GM18951 (cell line): ENCODE data around the gene POMGNT1.

Source experiments
- POLR2A ChIP-seq: IDR thresholded peaks from 4 replicates; pipeline ENCODE4 v1.6.1; 2011; ENCODE audit warnings: mild to moderate bottlenecking; ENCODE audit not compliant: insufficient read length, insufficient read depth; ENCODE audit errors: extremely low read depth
- in situ Hi-C: fragments of 300-500 bp; cut with MboI; formaldehyde crosslinking; loops from one replicate; pipeline ENCODE4 v1.12.0; 2022; ENCODE audit warnings: low sequenced_read_pairs, mixed read lengths, inconsistent platforms; ENCODE audit not compliant: unreplicated experiment

The POMGNT1 gene

GRCh38 chr1:46183079-46183847 is 15.0 kb downstream of the POMGNT1 start:
- no peak for TF ChIP-seq POLR2A
- in situ Hi-C loops, result loop anchor here (5.0 kb wide), 1 partner anchor 151 kb away; no protein-coding TSS in a partner anchor

- no peak for TF ChIP-seq POLR2A
- in situ Hi-C loops, result loop anchor here (5.0 kb wide), 1 partner anchor 149 kb away; no protein-coding TSS in a partner anchor
Observed at GRCh38 chr1:46181343-46182260, 16.6 kb downstream of the POMGNT1 start.

- TF ChIP-seq POLR2A, result no peak
- in situ Hi-C loops, result loop anchor here (5.0 kb wide), 1 partner anchor 148 kb away; no protein-coding TSS in a partner anchor
Observed at GRCh38 chr1:46180082-46180616, 18.1 kb downstream of the POMGNT1 start.

GRCh38 chr1:46179138-46180081 is 18.8 kb downstream of the POMGNT1 start:
- TF ChIP-seq POLR2A, result no peak
- in situ Hi-C loops, result loop anchor here (5.0 kb wide), 1 partner anchor 147 kb away; no protein-coding TSS in a partner anchor

- no peak for TF ChIP-seq POLR2A
- in situ Hi-C loops, result no loop called here
Observed at GRCh38 chr1:46176211-46176865, 21.9 kb downstream of the POMGNT1 start, which contains the start of gene P3R3URF. P3R3URF (minus strand) TSS chr1:46176488; CDS start chr1:46176471, 17 bp downstream.

- no peak for TF ChIP-seq POLR2A
- in situ Hi-C loops, result no loop called here
Observed at GRCh38 chr1:46175243-46175642, 23.0 kb downstream of the POMGNT1 start.

GRCh38 chr1:46174448-46175231 is 23.6 kb downstream of the POMGNT1 start, which contains the start of gene TSPAN1:
TSPAN1 (plus strand) TSS chr1:46175087; CDS start chr1:46181108, 6,021 bp downstream.
- no peak for TF ChIP-seq POLR2A
- in situ Hi-C loops, result no loop called here

GRCh38 chr1:46173361-46173856 is 24.8 kb downstream of the POMGNT1 start:
- TF ChIP-seq POLR2A, result no peak
- in situ Hi-C loops, result no loop called here

GRCh38 chr1:46172321-46172720 is 25.9 kb downstream of the POMGNT1 start:
- in situ Hi-C loops, result no loop called here
- TF ChIP-seq POLR2A, result no peak

GRCh38 chr1:46171871-46172270 is 26.4 kb downstream of the POMGNT1 start:
- in situ Hi-C loops, result no loop called here

GRCh38 chr1:46171351-46171750 is 26.9 kb downstream of the POMGNT1 start:
- no peak for TF ChIP-seq POLR2A
- in situ Hi-C loops, result no loop called here

More at GRCh38 chr1:46171871-46172270, 26.4 kb downstream of the POMGNT1 start:
- TF ChIP-seq POLR2A, result no peak
